ENCODE results near the gene SRSF9.
"Not testable (repeated sequence)": the region's sequence is repeated elsewhere in the genome, so short reads cannot be mapped to it uniquely, and the experiment has no call there.

GRCh38 chr12:120452524-120452923, 17.0 kb downstream of the SRSF9 start:
- TF ChIP-seq, protein P1, sequence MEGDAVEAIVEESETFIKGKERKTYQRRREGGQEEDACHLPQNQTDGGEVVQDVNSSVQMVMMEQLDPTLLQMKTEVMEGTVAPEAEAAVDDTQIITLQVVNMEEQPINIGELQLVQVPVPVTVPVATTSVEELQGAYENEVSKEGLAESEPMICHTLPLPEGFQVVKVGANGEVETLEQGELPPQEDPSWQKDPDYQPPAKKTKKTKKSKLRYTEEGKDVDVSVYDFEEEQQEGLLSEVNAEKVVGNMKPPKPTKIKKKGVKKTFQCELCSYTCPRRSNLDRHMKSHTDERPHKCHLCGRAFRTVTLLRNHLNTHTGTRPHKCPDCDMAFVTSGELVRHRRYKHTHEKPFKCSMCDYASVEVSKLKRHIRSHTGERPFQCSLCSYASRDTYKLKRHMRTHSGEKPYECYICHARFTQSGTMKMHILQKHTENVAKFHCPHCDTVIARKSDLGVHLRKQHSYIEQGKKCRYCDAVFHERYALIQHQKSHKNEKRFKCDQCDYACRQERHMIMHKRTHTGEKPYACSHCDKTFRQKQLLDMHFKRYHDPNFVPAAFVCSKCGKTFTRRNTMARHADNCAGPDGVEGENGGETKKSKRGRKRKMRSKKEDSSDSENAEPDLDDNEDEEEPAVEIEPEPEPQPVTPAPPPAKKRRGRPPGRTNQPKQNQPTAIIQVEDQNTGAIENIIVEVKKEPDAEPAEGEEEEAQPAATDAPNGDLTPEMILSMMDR (IDR thresholded peaks at IDR 0.05; ENCODE audit: low read depth, low read length, poor library complexity, severe bottlenecking) = not testable (repeated sequence)
- not testable (repeated sequence) for TF ChIP-seq EZH2phosphoT487 (IDR thresholded peaks at IDR 0.05; ENCODE audit: borderline replicate concordance, low read length)

Data from DOHH2 (cell line).